Gastrocnemius medialis (tissue), 4 donors: ENCODE results near the gene TSC22D3.

Experiments
- CTCF ChIP-seq, 5 experiments: fragments of 450-650 bp in 3 of 5; fragments of 200-600 bp in 2 of 5; sonication (generic) in 2 of 5; IDR thresholded peaks in 4 of 5; conservative IDR thresholded peaks in 1 of 5; 1 replicate in 4 of 5; 2 replicates in 1 of 5; pipeline ENCODE4 v1.5.1; 2016 to 2019; ENCODE audit warnings: antibody characterized with exemption in 5 of 5, mild to moderate bottlenecking in 3 of 5, moderate library complexity in 3 of 5
- POLR2A ChIP-seq, 2 donors: fragments of 450-650 bp; IDR thresholded peaks; one replicate each; pipeline ENCODE4 v1.6.1; 2017; ENCODE audit warnings: antibody characterized with exemption in 2 of 2, mild to moderate bottlenecking in 2 of 2, moderate library complexity in 2 of 2

DNA sequence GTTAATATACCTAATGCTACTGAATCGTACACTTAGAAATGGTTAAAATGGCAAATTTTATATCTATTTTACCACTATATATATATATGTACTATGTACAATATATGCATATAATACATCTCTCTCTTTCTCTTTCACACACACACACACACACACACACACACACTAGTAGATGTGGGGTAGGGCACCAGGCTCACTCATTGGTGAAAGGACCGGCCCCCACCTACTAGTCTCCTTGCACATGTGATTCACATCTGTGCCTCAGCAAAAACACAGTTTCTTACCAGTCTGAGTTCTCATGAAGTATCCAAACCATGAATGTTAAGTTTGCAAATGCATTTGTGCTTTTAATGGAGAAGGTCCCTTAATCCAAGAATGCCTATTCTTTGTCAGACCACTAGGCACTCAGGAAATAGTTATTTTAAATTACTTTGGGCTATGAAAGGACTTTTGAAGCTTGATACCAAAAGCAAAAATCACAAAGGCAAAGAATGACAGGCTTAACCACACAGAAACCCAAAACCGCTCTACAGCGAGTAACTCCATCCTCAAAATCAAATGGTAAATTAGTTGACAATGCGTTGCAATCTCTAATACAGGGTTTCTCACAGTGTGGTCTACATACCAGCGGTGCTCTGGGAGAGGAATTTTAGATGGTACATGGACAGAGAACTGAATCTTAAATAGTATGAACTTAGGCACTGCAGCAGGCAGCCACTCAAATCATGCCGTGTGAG lies 5.8 kb downstream of the TSC22D3 start:
- no peak for TF ChIP-seq CTCF (IDR thresholded peaks at IDR 0.05 in 4 of 5, conservative IDR thresholded peaks at IDR 0.05 in 1 of 5)
- no peak for TF ChIP-seq POLR2A (IDR thresholded peaks at IDR 0.05)
